Mammary epithelial cell (primary cell): ENCODE results near the gene RNF111.

ENCODE experiments used
- CTCF ChIP-seq, 2 donors: IDR thresholded peaks in 1 of 2; conservative IDR thresholded peaks in 1 of 2; 2 replicates each; pipeline ENCODE4 v1.5.1; 2011 to 2012; ENCODE audit warnings: inconsistent platforms in 2 of 2, low read length in 2 of 2, mild to moderate bottlenecking in 2 of 2, control low read depth in 1 of 2, low read depth in 1 of 2; ENCODE audit not compliant: insufficient read depth in 1 of 2; ENCODE audit errors: extremely low read depth in 1 of 2
- EZH2 ChIP-seq: IDR thresholded peaks from 2 replicates; pipeline ENCODE4 v1.6.1; 2012; ENCODE audit warnings: low read length, inconsistent platforms, borderline replicate concordance

- TF ChIP-seq CTCF (conservative IDR thresholded peaks at IDR 0.05 in 1 of 2, IDR thresholded peaks at IDR 0.05 in 1 of 2; ENCODE audit: extremely low read depth in 1 of 2, insufficient read depth in 1 of 2, low read depth in 1 of 2, low read length in 2 of 2) (no peak), EZH2 (no peak)
Observed at GRCh38 chr15:59029554-59029953, 42.1 kb downstream of the RNF111 start.
